Subcutaneous abdominal adipose tissue (tissue), 5 donors: ENCODE results near the gene SCYL2.

Experiments used
- H3K27ac ChIP-seq: one replicate; pipeline ENCODE4 v1.7.0; 2013; ENCODE audit warnings: low read depth, mild to moderate bottlenecking, inconsistent platforms, low read length, moderate library complexity
- H3K27me3 ChIP-seq, 5 donors: one replicate each; pipeline ENCODE4 v1.7.0; 2013; ENCODE audit warnings: low read length in 5 of 5, inconsistent platforms in 1 of 5; ENCODE audit not compliant: control insufficient read depth in 5 of 5, insufficient read depth in 4 of 5
- H3K36me3 ChIP-seq, 5 donors: one replicate each; pipeline ENCODE4 v1.7.0; 2013; ENCODE audit warnings: low read length in 5 of 5; ENCODE audit not compliant: control insufficient read depth in 5 of 5, insufficient read depth in 5 of 5
- H3K4me1 ChIP-seq, 5 donors: one replicate each; pipeline ENCODE4 v1.7.0; 2013; ENCODE audit warnings: low read length in 5 of 5, mild to moderate bottlenecking in 3 of 5, moderate library complexity in 1 of 5; ENCODE audit not compliant: control insufficient read depth in 5 of 5, insufficient read depth in 5 of 5
- H3K4me3 ChIP-seq, 5 donors: one replicate each; pipeline ENCODE4 v1.7.0; 2013; ENCODE audit warnings: low read length in 5 of 5, low read depth in 1 of 5
- H3K9ac ChIP-seq, 5 donors: one replicate each; pipeline ENCODE4 v1.7.0; 2013; ENCODE audit warnings: low read length in 5 of 5, mild to moderate bottlenecking in 4 of 5, moderate library complexity in 3 of 5
- H3K9me3 ChIP-seq, 5 donors: one replicate each; pipeline ENCODE4 v1.7.0; 2013; ENCODE audit warnings: low read length in 5 of 5; ENCODE audit not compliant: control insufficient read depth in 5 of 5
- donor health status: healthy.
- donor health status: healthy.
- donor health status: healthy.
- donor health status: healthy.
- donor health status: healthy.

Gene SCYL2

DNA sequence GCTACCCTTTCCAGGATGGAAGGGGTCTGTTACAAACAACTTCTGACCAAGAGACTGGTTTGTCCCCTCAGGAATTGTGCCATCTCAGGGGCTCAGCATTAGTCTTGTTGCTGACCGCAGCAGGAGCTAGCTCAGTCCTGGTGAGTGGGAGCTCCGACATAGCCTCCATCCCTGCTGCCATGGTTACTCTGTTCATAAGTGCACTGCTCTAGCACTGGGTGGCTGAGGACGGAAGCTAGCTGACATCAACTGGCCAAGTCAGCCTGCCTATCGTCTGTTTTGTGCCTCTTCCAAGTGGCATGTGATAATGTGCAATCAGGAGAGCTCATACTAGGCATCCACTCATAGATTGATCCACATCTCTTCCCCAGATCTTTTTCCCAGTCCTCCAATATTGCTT is 97.3 kb downstream of the SCYL2 start:
- no peak overlapping the region for H3K27ac ChIP-seq
- H3K4me3 ChIP-seq = no peak overlapping the region
- H3K9me3 ChIP-seq = peaks cover 0 to 1% (median under 1%) of the 10 kb centered on the region in 5 donors
- no peaks in the 10 kb centered on the region for H3K27me3 ChIP-seq
- H3K36me3 ChIP-seq = no peaks in the 10 kb centered on the region
- peaks cover 0 to 33% (median 0%) of the 10 kb centered on the region in 5 donors for H3K4me1 ChIP-seq
- no peak overlapping the region for H3K9ac ChIP-seq

DNA sequence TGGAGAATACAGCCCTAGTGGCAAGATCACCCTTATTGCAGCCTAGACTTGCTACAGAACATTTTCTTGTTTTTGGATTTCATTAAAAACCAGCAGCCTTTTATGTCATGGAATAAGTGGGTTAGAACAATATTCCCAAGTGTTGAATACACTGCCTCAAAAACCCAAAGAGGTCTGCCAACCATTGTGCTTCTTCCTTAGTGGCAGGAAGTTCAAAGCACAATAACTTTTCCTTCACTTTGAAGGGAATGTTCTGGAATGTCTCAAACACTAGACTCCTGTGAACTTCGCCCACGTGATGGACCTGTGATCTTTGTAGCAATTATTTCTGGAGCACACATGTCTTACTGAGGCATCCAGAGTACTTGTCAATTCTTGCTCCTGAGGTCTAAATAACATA is 98.4 kb downstream of the SCYL2 start:
- Histone ChIP-seq H3K36me3 (no peaks in the 10 kb centered on the region), H3K27me3 (no peaks in the 10 kb centered on the region), H3K9ac (no peak overlapping the region), H3K4me3 (no peak overlapping the region), H3K4me1 (peaks cover 0 to 28% (median 0%) of the 10 kb centered on the region in 5 donors), H3K9me3 (peaks cover 0 to 4% (median 3%) of the 10 kb centered on the region in 5 donors), H3K27ac (no peak overlapping the region)

DNA sequence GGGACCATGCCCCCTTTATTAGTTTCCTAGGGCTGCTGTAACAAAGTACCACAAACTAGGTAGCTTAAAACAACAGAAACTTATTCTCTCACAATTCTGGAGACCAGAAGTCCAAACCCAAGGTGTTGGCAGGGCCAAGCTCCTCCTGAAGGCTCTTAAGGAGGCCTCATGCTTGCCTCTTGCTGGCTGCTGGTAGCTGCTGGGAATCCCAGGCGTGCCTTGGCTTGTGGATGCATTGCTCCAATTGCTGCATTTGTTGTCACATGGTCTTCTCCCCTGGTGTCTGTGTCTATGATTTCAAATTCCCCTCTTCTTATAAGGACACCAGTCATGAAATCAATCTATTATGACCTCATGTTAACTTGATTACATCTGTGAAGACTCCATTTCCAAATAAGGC is 101.1 kb downstream of the SCYL2 start:
- Histone ChIP-seq H3K9ac (no peak overlapping the region), H3K4me3 (no peak overlapping the region), H3K9me3 (peaks cover 0 to 4% (median 3%) of the 10 kb centered on the region in 5 donors), H3K36me3 (no peaks in the 10 kb centered on the region), H3K27me3 (no peaks in the 10 kb centered on the region), H3K4me1 (peaks cover 0 to 22% (median 7%) of the 10 kb centered on the region in 5 donors), H3K27ac (no peak overlapping the region)

DNA sequence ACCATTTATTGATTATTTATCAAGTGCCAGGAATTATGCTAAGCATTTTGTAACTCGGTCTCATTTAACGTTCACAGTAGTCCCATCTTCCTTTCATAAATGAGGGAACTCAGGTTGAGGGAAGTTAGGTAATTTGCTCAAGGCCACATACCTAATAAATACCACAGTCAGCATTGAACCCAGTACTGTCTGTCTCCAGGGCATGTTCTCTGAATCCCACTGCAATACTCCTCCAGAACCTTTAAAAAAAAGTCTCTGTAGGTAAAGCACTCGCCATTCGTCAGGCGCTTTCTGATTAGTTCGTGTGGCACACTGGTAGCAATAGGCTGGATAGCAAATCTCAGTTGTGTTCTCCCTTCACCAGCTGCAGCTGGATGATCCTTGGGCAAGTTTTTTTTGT is 104.2 kb downstream of the SCYL2 start:
- no peak overlapping the region for H3K27ac ChIP-seq
- peaks cover 0 to 18% (median 15%) of the 10 kb centered on the region in 5 donors for H3K4me1 ChIP-seq
- peaks cover 0 to 4% (median 3%) of the 10 kb centered on the region in 5 donors for H3K9me3 ChIP-seq
- H3K27me3 ChIP-seq = no peaks in the 10 kb centered on the region
- no peak overlapping the region for H3K9ac ChIP-seq
- no peaks in the 10 kb centered on the region for H3K36me3 ChIP-seq
- no peak overlapping the region for H3K4me3 ChIP-seq

DNA sequence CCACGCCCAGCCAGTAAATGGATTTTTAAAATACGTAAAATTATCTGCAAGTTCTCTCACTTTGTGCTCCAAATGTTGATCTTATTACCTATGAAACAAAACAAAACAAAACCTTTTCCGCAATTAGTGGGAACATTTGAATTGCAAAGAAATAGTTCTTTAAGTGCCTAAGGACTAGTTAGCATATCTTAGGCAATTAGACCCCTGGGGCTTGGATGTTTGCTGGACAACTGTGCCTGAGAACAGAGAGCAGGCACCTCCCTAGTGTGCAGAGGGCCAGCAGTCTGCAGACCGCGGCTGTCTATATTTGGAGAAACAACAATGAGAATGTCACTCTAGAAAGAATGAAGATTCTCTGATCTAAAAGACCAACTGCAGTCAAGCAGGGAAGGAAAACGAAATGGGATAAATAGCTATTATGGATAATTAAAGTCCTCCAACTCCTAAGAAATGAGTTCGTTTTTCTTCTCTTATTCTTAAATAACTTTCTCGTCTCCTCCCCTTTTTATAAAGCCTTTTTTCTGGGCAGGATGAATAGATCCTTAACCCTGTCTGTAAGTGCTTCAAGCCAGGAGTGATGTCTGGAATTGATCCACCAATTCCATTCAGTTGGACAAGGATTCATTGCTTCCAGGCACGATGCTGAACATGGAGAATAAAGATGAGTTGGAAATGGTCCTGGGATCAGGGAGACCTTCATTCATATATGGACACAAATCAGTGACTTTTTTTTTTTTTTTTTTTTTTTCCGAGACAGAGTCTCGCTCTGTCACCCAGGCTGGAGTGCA is 106.1 kb downstream of the SCYL2 start:
- Histone ChIP-seq H3K9ac (peak overlapping the region in 1 of 5 donors; percentile 26), H3K27ac (no peak overlapping the region), H3K9me3 (peaks cover 0 to 4% (median 3%) of the 10 kb centered on the region in 5 donors), H3K4me1 (peaks cover 0 to 18% (median 10%) of the 10 kb centered on the region in 5 donors), H3K4me3 (no peak overlapping the region), H3K36me3 (no peaks in the 10 kb centered on the region), H3K27me3 (no peaks in the 10 kb centered on the region)

DNA sequence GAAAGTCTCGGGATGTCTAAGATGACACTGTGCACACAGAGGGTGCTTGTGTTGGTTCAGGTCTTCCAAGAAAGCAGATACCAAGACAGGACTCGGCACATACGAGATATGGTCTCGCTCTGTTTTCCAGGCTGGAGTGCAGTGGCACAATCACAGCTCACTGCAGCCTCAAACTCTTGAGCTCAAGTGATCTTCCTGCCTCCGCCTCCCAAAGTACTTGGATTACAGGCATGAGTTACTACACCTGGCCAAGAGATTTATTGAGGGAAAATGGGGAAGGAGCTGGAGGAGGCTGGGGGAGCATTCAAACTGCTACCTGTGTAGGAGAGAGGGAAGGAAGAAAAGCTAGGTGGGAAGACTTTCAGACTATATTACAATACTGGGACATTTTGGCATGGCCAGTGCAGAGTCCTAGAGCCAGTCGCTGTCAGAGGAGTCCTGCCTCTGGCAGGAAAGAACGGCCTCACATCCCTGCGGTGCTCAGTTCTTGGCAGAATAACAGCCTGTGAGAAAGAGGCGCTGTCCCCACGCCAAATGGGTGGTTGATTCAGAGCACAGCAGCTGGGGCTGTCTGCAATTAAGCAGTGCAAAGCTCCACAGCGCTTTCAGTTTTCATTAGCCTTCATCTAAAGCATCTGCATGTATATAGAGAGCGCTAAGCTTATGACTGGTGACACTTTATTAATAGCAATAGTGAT is 108.2 kb downstream of the SCYL2 start:
- Histone ChIP-seq H3K9ac (no peak overlapping the region), H3K36me3 (no peaks in the 10 kb centered on the region), H3K4me1 (peaks cover 0 to 18% (median 10%) of the 10 kb centered on the region in 5 donors), H3K27me3 (no peaks in the 10 kb centered on the region), H3K4me3 (no peak overlapping the region), H3K27ac (no peak overlapping the region), H3K9me3 (no peaks in the 10 kb centered on the region)

DNA sequence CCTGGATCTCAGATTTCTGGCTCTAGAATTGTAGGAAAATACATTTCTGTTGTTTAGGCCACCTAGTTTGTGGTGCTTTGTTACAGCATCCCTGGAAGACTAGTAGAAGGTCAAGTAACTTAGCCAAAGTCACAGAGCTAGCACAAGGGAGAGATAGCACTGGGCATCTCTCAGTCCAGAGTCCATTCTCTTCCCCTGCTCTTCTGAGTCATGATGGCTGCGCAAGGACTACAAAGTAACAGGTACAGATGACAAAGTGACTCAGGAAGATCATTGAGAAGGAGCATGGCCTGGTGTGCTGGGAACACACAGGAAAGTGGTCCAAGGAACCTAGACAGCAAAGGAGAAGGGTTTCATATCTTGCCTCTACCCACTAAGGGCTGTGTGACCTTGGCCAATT is 109.2 kb downstream of the SCYL2 start:
- peaks cover 0 to 18% (median 10%) of the 10 kb centered on the region in 5 donors for H3K4me1 ChIP-seq
- H3K27ac ChIP-seq = no peak overlapping the region
- no peaks in the 10 kb centered on the region for H3K27me3 ChIP-seq
- no peaks in the 10 kb centered on the region for H3K36me3 ChIP-seq
- no peaks in the 10 kb centered on the region for H3K9me3 ChIP-seq
- no peak overlapping the region for H3K9ac ChIP-seq
- no peak overlapping the region for H3K4me3 ChIP-seq

DNA sequence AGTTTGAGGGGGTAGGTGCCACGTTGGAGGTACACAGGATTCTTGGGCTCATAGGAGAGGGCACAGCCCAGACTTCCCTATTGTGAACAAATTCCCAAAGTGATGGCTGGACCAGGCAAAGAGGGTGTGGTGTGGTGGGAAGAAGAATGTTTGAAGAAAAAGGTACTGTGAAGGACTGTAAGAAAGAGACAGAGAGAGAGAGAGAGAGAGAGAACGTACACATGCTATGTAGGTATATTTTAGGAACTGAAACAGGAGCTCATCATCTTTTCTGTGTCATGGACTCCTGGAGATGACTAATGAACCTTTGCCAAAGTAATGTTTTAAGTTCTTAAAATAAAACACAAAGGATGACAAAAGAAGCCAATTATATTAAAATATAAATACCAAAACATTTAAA is 114.4 kb downstream of the SCYL2 start:
- no peak overlapping the region for H3K9ac ChIP-seq
- H3K27me3 ChIP-seq = no peaks in the 10 kb centered on the region
- no peaks in the 10 kb centered on the region for H3K36me3 ChIP-seq
- no peak overlapping the region for H3K4me3 ChIP-seq
- H3K4me1 ChIP-seq = peaks cover 0 to 9% (median 0%) of the 10 kb centered on the region in 5 donors
- no peaks in the 10 kb centered on the region for H3K9me3 ChIP-seq
- no peak overlapping the region for H3K27ac ChIP-seq

DNA sequence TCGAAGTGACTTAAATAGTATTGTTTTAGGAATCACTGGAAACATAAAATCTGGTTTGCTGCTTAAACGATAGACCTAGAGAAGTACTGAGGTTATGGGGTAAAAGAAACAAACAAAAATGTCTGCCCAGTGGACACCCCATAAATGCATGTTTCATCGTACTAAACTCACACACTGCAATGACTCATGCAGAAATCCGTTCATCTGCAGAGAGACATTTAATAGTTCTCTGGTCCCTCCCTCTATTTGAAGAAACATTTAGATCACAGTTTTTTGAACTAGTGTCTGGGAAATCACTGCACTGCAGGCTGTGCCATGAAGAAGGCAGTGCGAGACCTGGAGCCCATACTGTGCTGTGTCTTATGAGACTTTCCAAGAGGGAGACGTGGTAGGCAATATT is 115.4 kb downstream of the SCYL2 start:
- Histone ChIP-seq H3K4me1 (peaks cover 0 to 9% (median 0%) of the 10 kb centered on the region in 5 donors), H3K4me3 (no peak overlapping the region), H3K27me3 (no peaks in the 10 kb centered on the region), H3K9ac (peak overlapping the region in 1 of 5 donors; percentile 20), H3K9me3 (no peaks in the 10 kb centered on the region), H3K27ac (no peak overlapping the region), H3K36me3 (no peaks in the 10 kb centered on the region)
